ENCODE data around the gene VAPB. TPM values are rescaled to one million over a fixed set of nuclear protein-coding genes. Genes with fewer than 3 reads are reported as not detected.

The VAPB gene
- total and polyA plus RNA-seq, 2 of the 4 experiments (the other 2 are of a cell fraction), result 9.1 to 26.0 TPM

DNA sequence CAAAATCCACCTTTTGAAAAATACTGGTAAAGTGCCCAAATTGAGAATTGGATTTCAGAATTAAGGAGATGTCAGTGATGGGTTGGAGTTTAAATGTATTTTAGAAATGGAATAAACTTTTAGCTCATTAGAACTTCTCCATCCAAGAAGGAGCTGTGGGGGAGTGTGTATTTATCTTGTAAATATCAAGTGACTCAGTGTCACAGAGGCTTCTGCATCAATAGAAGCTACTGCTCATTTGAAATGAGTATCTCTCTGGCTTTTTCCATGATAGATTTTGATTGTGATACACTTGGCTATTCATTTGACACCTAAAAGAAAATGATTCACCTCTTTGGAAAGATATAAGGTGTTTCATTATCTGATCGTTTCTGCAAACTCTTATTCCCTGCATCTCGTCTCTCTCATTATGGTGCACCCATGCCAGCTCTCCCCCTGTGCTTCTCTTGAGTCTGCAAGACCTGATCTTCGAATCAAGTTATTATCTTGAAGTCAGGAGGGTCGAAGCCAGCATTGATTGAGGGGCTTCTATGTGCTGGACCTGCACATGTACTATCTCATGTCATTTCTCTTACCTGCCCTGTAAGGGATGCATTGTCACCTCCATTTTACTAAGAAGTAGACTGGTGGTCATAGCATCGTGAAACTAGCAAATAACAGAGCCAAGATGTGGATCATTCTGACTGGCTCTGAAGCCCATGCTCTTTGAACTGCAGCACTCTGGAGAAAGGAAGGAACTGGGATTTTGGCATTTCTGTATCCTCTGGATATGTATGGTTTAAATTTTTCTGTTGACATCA, 30.1 kb downstream of the VAPB start:
- Histone ChIP-seq H2AK5ac (ENCODE audit: low read depth, low read length) (no peak overlapping the region), H3K27ac (ENCODE audit: insufficient read depth, low read length) (no peak overlapping the region), H3K36me3 (ENCODE audit: control insufficient read depth, insufficient read depth, low read length) (peaks cover 8% of the 10 kb centered on the region), H3K4me2 (ENCODE audit: low read depth, low read length) (no peak overlapping the region), H2BK15ac (ENCODE audit: low read depth, low read length) (no peak overlapping the region), H3K4me1 (ENCODE audit: control insufficient read depth, insufficient read depth, low read length) (peaks cover 6% of the 10 kb centered on the region), H3K9ac (ENCODE audit: low read depth, low read length) (no peak overlapping the region), H3K56ac (ENCODE audit: extremely low read depth, insufficient read depth, low read length) (no peak overlapping the region), H3K79me1 (ENCODE audit: low read depth in 1 of 2, low read length in 2 of 2) (peaks cover 38 to 63% of the 10 kb centered on the region in 2 experiments), H4K5ac (ENCODE audit: low read depth, low read length) (no peak overlapping the region), H3K9me3 (ENCODE audit: control insufficient read depth, insufficient read depth, low read length) (no peaks in the 10 kb centered on the region), H2AFZ (replicated peaks; ENCODE audit: low read length, poor library complexity) (no peak overlapping the region), H3K4me3 (ENCODE audit: insufficient read depth, low read depth, low read length) (no peak overlapping the region), H3K4ac (ENCODE audit: low read depth, low read length) (no peak overlapping the region), H2BK5ac (ENCODE audit: low read depth, low read length, poor library complexity, severe bottlenecking) (no peak overlapping the region), H2BK120ac (ENCODE audit: low read depth, low read length) (no peak overlapping the region), H4K20me1 (ENCODE audit: insufficient read depth, low read length) (peaks cover 41% of the 10 kb centered on the region), H4K8ac (ENCODE audit: low read depth in 2 of 2, low read length in 2 of 2) (no peak overlapping the region), H3K9me1 (ENCODE audit: insufficient read depth, low read length) (peaks cover 24% of the 10 kb centered on the region), H2AK9ac (replicated peaks; ENCODE audit: low read depth, low read length, poor library complexity) (peak overlapping the region; percentile 12), H2BK20ac (ENCODE audit: low read depth, low read length) (no peak overlapping the region), H3K14ac (replicated peaks; ENCODE audit: low read depth, low read length) (no peak overlapping the region), H3K18ac (ENCODE audit: low read depth, low read length) (no peak overlapping the region), H3K27me3 (ENCODE audit: control insufficient read depth, insufficient read depth, low read length) (no peaks in the 10 kb centered on the region), H3K23ac (ENCODE audit: low read depth, low read length) (no peak overlapping the region), H4K91ac (ENCODE audit: insufficient read depth, low read depth, low read length) (no peak overlapping the region)
- ChIA-PET POLR2A (ENCODE audit: unreplicated experiment) (no interaction called here), CTCF (interaction anchor here (1.1 kb wide), 1 partner anchor 24 kb away, joined by 4 read pairs; no protein-coding TSS in a partner anchor)
- intact Hi-C loops (cut with micrococcal nuclease) (no loop called here), in situ Hi-C loops (cut with MboI; ENCODE audit: low sequenced_read_pairs) (no loop called here), dilution Hi-C loops (cut with HindIII; ENCODE audit: low sequenced_read_pairs, unreplicated experiment) (no loop called here)
- peak; percentile 53; the same call in 1 of the 2 replicates for ATAC-seq (ENCODE audit: low read depth)
- TF ChIP-seq BHLHE40 (IDR thresholded peaks at IDR 0.05; ENCODE audit: low read depth, low read length), result no peak
- no peak for TF ChIP-seq MAFK (IDR thresholded peaks at IDR 0.05; ENCODE audit: low read depth, low read length)
- TF ChIP-seq MAZ (IDR thresholded peaks at IDR 0.05; ENCODE audit: borderline replicate concordance, low read depth, low read length), result no peak
- TF ChIP-seq MXI1 (IDR thresholded peaks at IDR 0.05; ENCODE audit: borderline replicate concordance, low read depth, low read length), result no peak
- TF ChIP-seq CEBPB (IDR thresholded peaks at IDR 0.05; ENCODE audit: low read depth, low read length), result no peak
- TF ChIP-seq RCOR1 (IDR thresholded peaks at IDR 0.05; ENCODE audit: insufficient replicate concordance, low read length), result no peak
- TF ChIP-seq FOS (IDR thresholded peaks at IDR 0.05; ENCODE audit: low read depth, low read length), result no peak
- no peak for TF ChIP-seq SMC3 (IDR thresholded peaks at IDR 0.05; ENCODE audit: low read depth, low read length)
- TF ChIP-seq, protein P1, sequence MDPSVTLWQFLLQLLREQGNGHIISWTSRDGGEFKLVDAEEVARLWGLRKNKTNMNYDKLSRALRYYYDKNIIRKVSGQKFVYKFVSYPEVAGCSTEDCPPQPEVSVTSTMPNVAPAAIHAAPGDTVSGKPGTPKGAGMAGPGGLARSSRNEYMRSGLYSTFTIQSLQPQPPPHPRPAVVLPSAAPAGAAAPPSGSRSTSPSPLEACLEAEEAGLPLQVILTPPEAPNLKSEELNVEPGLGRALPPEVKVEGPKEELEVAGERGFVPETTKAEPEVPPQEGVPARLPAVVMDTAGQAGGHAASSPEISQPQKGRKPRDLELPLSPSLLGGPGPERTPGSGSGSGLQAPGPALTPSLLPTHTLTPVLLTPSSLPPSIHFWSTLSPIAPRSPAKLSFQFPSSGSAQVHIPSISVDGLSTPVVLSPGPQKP (IDR thresholded peaks at IDR 0.05; ENCODE audit: borderline replicate concordance, low read depth, low read length), result no peak
- WGBS, 2 experiments (ENCODE audit: extremely low coverage in 2 of 2, insufficient read length in 1 of 2), result 100% methylated on average over 2 of the region's 5 CpGs; no CpG with 5 or more reads in 1 of the 2 experiments
- no TSS peak for BruUV-seq (replicated peaks)
- no peak for DNase-seq

All from IMR-90 (cell line).